NCI-H1436 treated with DMSO at 0.1 percent for 48 hours (cell line): ENCODE measurements around the gene ZNF423.

Experiments
- DNase-seq: peaks from one replicate; lab custom pipeline; 2025; lab: John Stamatoyannopoulos, UW

The ZNF423 gene

DNA sequence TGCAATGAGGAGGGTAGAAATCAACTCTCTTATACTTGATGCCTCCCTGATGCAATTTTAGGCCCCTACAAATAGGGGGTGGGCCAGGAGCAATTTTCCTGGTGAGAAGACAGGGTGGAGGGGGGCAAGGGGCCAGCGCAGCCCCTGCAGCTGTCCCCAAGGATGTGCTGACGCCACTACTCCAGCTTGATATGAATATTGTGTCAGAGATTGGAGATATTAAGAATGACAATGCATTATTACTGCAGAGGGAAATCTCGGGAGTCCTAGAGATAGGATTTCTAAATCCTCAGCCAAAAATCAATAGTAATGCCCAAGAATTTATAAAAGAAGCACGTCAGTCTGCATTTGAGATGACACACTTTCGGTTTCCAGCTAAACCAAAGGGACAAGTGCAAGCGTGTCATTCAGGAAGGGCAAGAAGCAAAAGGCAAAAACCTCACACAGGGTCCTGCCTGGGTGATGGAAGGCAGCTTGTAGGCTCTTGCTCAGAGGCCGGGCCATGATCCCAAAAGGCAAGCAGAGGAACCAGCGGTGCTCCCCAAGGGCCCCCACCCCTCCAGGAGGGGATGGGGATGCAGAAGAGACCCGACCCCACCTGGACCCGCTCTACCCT, 303.5 kb downstream of the ZNF423 start:
- no peak for DNase-seq

DNA sequence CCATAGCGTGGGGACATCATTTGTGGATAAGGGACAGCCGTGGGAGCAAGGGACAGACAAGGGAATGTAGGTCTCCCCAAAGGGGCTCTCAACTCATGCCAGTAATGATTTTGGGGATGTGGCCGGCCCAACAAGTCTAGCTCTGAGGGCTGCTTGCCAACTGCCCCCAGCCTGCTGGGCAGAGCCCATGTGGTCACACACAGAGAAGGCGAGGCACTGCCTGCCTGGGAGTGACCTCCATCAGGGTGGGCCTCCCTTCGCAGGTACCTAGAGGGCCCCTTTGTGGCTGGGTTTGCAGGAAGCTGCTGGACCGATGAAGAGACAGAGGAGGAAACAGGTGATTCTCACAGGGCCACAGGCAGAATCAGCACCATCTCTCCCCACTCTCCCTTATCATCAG, 305.2 kb downstream of the ZNF423 start:
- no peak for DNase-seq

DNA sequence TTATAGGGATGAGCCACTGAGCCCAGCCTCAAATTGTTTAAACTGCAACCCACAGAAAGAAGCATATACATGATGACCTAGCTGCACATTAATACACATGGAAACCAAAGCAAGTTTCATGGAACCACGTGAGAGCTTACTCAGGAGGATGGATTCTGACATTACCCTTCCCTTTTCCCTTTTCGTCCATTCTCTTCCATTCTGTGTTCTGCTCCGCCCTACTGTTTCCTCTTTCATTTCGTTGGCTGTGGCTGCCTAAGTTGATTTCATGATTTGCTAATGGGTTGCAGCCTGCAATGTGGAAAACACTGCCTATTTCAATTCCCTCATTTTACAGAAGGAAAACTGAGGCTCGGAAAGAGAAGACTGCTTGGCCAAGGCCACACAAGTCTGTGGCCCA, 305.8 kb downstream of the ZNF423 start:
- DNase-seq, result no peak

DNA sequence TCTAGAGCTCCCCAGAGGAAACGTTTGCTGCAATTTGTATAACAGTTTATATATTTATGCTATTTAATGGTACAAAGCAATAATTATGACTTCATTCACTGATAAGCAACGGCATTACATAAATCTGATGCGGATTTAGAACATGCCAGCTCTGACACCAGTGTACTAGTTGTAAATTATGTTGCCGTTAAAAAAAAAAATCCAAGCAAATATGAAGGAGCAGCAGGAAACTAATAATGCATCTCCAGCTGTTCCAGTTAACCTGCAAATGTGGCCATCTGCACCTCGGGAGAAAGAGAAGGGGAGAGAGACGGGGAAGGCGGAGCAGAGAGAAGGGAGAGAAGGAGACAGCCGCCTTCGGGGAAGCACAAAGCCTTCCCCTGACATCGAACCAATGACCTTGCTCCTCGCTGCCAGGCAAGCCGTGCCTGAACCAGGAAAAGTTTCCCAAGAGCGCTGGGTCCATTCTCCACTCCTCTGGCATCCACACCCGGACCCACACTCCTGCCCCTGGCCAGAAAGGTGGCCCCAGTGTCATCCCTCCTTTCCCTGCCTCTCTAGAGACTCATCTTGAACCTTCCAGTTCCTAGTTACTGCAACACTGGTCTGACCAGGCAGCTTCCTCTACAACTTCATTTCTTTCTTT, 307.5 kb downstream of the ZNF423 start:
- DNase-seq, result no peak

DNA sequence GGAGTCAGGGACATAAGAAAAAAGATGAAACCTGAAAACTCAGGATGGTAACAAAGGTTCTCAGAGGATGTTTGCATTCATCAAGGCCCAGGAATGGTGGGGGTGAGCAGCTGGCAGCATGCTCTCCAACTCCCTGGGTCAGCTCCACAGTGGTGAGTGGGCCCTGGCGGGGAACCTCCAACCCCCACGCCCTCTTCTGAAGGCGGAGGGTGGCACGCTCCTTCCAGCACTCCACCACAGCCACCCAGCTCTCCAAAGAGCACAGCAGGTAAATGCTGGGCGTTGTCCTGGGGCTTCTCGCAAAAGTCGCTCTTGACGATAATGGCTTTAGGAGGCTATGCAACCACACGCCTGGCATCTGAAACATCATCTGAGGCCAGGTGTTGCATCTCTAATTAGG, 308.5 kb downstream of the ZNF423 start:
- peak; percentile 14 for DNase-seq

DNA sequence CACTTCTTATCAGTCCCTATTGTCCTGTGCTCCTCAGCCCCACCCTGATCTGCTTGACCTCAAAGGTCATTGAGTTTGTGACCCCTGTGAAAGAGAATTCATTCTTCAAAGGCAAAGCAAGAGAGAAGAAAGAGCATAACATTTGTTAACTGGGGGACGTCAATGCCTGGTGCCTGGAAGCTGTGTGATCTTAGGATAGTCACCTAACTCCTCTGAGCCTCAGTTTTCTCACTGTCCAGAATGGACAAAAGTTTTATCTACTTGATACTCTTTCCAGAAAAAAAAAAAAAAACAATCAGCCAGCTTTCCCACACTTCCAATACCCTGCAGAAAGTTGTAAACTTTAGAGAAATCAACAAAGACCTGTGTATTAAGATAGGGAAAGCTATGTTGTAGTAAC, 309.2 kb downstream of the ZNF423 start:
- no peak for DNase-seq

DNA sequence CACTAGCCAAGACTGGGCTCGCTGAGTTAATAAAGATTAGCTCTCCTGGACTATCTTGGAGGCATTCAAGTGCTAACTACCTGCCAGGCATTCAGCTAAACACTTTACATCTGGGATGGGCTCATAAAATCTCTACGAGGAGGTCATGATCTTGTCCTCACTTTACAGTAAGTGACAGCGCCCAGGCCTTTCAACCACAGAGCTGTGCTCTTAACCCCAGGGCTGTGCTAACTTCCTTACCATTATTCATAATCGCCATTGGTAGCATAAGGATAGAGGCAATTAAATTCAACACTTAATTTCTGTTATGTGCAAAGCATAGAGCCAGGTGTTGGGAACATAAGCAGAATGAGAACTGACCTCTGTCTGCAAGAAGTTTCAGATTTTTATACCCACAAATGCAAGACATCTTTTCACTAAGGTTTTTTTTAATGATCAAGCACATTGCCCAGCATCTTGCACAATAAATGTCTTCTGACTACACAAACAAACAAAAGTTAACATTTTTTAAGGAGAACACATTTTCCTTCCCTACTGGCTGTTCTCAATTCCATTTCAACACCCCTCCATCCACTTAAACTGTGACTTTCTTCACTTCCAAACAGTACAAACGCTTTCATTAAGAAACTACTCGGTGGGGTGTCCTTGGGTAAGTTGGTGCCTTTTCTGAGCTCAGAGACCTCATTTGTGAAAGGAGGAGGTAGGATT, 310.0 kb downstream of the ZNF423 start:
- no peak for DNase-seq

DNA sequence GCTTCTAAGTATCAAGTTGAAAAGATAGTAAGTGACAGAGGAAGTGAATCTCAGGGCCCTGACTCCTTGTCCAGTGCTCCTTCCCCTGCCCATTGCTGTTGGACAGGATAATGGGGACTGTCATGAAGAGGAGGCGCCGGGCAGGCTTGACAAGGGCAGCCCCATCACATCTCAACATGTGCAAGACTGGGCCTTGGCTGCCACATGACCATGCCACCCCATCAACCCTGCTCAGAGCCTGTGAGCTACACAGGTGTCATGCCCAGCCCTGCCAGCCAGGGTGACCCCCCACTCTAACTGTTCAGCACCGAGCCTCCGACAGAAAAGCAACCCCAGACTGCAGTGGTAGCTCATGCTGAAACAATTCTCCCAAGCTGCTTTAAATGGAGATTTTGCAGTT, 310.7 kb downstream of the ZNF423 start:
- DNase-seq, result no peak

DNA sequence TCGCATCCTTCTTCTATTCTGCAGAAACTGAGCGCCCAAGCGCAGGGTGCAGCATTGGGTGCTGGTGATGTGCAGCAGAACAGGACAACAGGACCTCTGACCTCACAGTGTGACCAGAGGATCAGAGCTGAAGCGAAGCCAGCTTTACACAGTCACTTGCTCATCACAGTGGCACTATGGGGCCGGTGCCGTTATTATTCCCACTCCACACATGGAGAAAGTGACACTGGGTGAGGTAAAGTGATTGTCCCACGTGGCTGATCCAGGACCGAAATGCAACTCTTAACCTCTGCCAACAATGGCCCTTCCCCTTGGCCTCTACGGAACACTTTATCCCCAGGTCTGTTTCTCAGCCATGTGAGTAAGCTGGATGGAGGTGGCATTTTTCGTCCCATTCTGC, 311.1 kb downstream of the ZNF423 start:
- no peak for DNase-seq

DNA sequence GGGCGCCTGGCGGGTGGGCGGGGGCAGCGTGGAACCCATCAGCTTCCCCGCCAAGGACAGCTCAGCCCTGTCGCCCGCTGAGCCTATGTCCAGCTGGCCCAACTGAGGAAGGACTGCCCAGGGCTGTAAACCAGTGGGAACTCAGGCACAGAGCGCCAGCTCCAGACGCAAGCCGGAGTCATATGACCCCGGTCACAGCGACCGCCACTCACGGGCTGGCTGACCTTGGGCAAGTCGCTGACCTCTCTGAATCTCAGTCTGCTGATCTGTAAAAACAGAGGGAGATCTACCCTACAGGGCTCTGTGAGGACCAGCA, 312.3 kb downstream of the ZNF423 start:
- DNase-seq, result no peak

DNA sequence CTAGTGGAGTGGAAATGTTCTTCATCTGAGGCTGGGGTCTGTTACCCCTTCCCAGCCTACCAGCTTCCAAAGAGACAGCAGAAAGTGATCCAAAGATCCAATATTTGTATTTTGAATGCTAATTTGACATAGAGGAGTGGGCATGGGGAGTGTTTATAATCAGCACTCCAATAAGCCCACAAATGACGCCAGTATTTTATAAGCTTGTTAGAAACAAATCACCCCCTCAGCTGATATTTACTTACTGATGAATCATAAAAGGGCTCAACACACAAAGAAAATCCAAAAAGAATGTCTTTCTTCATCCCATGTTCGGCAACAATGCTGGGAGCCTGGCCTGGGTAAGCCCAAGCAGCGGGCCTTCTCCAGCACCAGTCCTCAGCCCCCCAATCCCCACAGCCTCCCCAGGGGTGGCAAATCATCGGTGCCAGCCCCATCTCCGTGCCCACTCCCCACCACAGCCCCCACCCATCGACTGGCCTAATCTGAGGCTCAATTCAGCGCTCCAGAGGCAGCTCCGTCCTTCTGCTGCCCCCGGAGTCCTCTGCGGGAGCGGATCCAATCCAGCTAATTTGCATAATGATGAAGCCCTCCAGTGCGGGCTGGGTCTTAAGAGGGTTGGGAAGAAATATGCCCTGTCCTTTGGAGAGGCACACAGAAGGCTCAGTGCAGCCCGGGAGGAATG, 312.8 kb downstream of the ZNF423 start:
- DNase-seq, result no peak

DNA sequence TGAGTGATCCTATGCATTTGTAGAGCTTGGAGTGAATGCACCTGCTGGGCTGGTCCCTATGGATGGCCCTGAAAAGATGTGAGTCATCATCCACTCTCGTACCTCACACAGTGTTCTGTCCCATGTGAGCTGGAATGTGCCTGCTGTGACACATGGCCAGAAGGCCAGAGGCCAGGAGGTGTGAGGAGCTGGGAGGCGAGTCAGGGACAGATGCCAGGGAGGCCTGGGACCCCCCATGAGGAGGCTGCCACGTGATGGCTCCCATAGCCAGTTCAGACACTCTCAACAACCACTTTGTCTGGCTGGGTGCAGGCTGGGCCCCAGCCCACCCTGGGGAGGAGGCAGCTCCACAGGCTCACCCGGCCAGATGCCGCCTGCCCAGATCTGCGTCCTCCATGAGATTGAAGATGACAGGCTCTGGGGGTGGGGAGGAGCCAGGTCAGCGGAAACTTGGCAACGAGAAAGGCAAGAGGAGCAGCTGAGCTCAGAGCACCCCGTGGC, 313.5 kb downstream of the ZNF423 start:
- DNase-seq, result no peak

DNA sequence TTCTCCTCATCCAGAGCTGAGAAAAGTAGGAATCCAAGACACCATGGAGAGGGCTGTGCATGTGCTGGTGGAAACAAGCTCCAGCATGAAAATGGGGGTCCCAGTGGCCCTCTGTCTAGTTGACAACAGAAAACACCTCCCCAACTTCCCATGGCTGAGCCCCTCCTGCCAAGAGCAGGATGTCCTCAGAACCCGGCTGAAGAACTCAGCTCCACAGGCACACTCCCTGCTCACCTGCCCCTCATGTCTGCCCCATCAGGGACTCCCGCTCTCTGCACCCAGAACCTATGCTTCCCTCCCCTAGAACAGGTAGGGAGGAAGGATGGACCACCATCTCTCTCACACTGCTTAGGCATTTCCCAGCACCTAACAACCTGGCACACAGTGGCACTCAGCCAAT, 315.1 kb downstream of the ZNF423 start:
- no peak for DNase-seq

DNA sequence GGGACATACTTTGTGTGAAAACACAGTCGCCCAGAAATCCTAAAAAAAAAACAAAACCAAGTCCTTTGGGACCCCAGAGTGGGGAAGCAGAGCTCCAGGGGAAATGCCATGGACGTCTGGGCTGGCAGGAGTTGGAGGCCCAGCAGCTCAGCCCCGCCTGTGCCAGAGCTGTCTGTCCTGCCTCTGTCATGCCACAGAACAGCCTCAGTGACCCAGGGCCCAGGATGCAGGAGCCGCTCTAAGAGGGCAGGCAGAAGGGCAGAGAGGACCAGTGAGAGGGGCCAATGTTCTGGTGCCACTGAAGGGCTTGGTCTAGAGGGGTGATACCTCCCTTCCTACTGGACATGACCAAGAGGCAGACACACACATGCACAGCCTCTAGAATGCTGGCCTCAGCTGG, 316.2 kb downstream of the ZNF423 start:
- DNase-seq, result no peak

DNA sequence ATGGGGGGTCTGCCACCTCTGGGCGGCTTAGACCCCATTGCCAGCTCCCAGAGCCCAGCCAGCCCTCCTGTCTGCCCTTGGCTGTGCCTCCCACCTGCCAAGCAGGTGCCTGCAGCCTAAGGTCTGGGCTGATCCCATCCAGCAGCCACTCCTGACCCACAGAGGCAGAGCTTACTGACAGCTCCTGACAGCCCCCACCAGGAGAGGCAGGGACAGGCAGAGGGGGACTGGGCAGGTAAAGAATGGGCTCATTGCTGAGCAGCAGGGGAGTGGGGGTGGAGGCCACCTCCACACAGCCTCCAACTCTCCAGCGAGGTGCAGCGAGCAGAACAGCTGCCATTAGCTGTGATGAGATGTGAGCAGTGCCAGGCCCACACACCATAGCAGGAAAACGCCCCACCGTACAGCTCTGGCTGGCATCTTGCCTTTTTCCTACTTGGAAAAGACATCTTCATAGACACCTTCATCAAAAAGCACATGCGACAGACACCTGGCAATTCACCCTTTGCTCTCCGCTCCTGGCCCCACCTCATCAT, 317.9 kb downstream of the ZNF423 start:
- no peak for DNase-seq

DNA sequence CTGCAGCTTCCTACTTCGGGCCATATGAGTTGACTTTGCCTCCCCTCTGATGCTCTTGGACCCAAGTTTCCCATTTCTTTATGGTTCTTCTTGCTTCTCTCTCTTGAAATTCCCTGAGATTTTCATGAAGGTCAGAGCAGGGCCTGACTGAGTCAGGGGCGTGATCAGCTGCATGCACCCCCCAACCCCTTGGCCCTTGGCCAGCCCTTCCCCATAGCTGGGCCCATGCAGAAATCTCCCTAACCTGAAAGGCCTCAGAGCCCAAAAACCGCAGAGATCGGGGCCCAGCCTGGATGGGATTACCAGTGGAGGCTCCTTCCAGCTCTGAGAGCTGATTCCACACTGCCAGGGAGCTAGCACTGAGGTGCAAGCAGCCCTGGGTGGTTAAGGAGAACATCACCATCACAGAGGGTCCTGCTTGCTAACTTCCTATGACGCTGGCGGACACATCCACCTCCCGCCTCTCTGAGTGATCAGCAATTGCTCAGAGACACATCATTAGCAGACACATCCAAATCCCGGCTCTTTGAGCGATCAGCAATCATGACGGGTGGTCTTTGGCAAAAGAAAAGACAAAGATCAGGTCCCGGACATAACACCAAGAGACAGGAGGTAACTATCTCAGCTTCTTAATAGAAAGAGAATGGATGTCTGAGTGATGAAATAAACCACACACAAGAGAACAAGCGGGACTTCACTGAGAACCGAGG, 320.9 kb downstream of the ZNF423 start:
- no peak for DNase-seq

DNA sequence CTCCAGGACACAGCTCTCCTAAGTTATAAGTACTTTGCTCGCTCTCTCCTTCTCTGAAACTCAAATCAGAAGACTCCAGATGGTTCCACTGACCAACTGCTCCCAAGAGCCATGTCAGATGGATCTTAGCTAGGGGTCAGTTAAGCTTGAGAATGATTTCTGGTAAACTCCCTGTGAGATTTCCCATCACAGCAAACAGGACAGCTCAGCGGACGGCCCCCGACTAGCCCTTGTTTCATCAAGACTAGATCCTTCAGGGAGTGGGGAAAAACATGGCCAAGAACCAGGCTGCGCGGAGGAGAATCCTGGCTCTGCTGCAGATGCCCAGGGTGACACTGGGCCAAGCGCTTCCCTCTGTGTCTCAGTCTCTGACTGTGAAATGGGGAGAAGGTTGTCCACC, 322.5 kb downstream of the ZNF423 start:
- no peak for DNase-seq

DNA sequence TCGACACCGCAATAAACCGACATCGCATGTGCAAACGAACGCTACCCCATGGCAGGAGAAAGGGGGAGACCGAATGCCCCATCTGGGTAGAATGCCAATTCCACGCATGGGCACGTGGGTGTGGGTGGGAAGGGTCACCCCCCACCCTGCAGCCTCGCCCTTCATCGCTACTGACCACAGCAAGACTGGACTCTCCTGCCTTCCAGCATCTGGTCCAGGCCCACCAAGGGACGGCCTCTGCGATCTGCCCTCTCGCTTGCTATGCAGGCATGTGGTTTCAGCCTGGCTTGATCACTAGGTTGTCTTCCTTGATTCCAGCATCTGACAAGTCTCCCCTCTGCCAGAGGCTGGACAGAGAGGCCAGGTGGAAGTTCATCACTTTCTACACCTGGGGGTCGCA, 323.0 kb downstream of the ZNF423 start:
- no peak for DNase-seq

DNA sequence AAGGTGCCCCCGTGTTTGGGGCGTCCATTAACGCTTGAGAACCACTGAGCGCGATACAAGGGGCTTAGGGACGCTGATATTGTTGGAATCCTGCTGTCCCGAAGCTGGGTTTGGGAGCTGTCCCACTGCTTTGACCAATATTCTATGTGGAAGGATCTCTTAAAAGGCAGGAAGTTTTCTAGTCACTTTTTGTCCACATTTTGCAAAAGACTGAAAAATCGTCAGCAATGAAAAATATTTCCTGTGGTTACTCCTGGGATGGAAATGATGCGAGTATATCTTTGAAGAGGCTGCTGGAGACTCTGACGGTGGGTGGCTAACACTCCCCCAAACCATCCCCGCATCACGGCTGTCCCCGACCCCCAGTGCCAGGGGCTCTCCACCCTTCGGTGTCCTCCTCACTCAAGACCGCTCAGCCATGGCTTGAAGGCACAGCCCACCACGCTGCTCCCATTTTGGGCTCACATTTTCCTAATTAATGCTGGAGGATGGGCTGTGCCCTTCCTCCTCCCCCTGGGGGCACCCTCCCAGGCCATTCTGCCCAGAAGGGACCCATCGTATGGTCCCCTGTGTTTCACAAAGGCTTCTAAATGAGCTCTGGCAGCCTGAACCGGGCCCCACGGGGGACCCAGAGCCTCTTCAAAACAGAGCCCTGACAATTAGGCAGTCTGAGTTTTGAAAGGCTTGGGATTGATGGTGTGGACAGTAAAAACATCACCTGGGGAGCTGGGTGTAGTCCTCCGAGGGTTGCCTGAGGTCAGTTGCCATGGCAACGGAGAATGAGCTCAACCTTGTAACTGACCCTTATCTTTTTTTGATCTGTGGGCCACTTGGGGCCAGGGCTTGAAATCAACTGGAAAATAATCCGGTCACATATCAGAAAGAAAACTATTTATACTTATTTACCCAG, 323.7 kb downstream of the ZNF423 start:
- no peak for DNase-seq

DNA sequence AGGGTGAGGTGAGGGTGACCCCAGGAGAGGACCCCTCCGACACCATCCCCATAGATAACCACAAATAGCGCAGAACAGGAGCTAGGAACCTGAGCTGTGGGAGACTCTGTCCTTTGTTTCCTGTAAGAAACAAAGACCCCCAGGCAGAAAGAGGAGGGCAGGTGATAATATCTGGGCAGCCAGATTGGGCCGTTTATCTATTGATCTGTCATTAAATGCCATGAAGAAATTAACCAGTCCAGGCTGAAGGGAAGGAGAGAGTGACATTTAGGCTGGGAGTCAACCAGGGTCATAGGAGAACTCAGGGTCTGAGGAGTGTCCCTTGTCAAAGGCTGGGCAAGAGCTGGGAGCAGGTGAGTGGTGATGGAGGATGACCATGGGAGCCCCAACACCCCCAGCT, 324.5 kb downstream of the ZNF423 start:
- DNase-seq, result no peak

DNA sequence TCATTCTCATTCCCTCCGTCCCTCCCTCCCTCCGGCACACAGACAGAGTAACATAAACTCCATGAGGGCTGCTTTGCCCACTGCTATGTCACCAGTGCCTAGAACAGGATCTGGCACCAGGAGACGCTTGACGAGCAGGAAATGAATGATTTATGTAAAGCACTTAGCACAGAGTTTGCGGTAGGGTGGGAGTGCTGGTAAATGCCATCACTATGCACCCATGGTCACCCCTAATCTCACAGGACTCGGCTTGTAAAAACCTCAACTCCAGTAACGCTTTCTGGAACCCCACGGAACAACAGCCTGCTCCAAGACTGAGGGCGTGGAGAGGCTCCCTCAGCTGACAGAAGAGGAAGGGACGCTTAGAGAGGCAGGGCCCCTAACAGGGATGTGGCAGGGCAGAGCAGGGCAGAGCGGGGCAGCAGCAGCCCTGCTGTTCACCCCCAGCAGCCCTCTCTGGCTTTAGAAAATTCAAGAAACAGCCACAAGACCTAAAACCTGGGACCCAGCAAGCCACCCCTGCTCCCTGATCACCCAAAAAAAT, 325.4 kb downstream of the ZNF423 start:
- no peak for DNase-seq
